A673 (cell line): ENCODE results near the gene PVR.

Experiments used
- CTCF ChIP-seq: fragments of 300-800, 200-600 bp; sonication (generic); conservative IDR thresholded peaks from 2 replicates; pipeline ENCODE4 v1.5.1; 2017; ENCODE audit warnings: low read depth, mild to moderate bottlenecking, antibody characterized with exemption, low read length, moderate library complexity, mixed read lengths
- EZH2 ChIP-seq: fragments of 200-600 bp; sonication (generic); IDR thresholded peaks from 2 replicates; pipeline ENCODE4 v1.6.1; 2017; ENCODE audit warnings: borderline replicate concordance, low read depth, mild to moderate bottlenecking, mixed read lengths, antibody characterized with exemption, low read length; ENCODE audit not compliant: poor library complexity, severe bottlenecking

GRCh38 chr19:44646049-44646416 is 2.3 kb downstream of the PVR start:
- no peak for TF ChIP-seq CTCF
- no peak for TF ChIP-seq EZH2
